Breast epithelium (tissue), 3 donors: ENCODE measurements around the gene EPB41L1.

Source experiments
- CTCF ChIP-seq, 3 donors: fragments of 450-650 bp; IDR thresholded peaks; one replicate each; pipeline ENCODE4 v1.5.1; 2016 to 2017; ENCODE audit warnings: antibody characterized with exemption in 3 of 3, mild to moderate bottlenecking in 3 of 3, moderate library complexity in 3 of 3
- POLR2A ChIP-seq: fragments of 450-650 bp; IDR thresholded peaks from one replicate; pipeline ENCODE4 v1.6.1; 2016; ENCODE audit warnings: antibody characterized with exemption, mild to moderate bottlenecking, moderate library complexity
- POLR2AphosphoS5 ChIP-seq, 3 donors: sonication (generic); formaldehyde crosslinking; IDR thresholded peaks; one replicate each; pipeline ENCODE4 v1.6.1; 2017; ENCODE audit warnings: antibody characterized with exemption in 3 of 3

GRCh38 chr20:36238760-36239159, 84.2 kb downstream of the EPB41L1 start:
- TF ChIP-seq POLR2A (no peak), CTCF (IDR thresholded peaks at IDR 0.05) (no peak), POLR2AphosphoS5 (IDR thresholded peaks at IDR 0.05) (no peak)
